ENCODE data around the gene GCHFR. TPM values are rescaled to one million over a fixed set of nuclear protein-coding genes. Genes with fewer than 3 reads are reported as not detected.

GCHFR gene
- total and polyA plus RNA-seq, 2 donors (not counting 3 experiments of a cell fraction or from before 2014, with no cell fraction given): 6.3 to 14.2 TPM

- TF ChIP-seq EZH2 (IDR thresholded peaks at IDR 0.05; ENCODE audit: borderline replicate concordance, low read depth, low read length, severe bottlenecking): no peak
- TF ChIP-seq POLR2A (IDR thresholded peaks at IDR 0.05; ENCODE audit: low read depth, low read length): no peak
- no peak for TF ChIP-seq MAX (IDR thresholded peaks at IDR 0.05; ENCODE audit: insufficient read depth, insufficient read length)
- no peak for TF ChIP-seq JUN (IDR thresholded peaks at IDR 0.05; ENCODE audit: borderline replicate concordance, insufficient read depth, insufficient read length, low read depth)
- no peak for TF ChIP-seq FOS (IDR thresholded peaks at IDR 0.05; ENCODE audit: borderline replicate concordance, insufficient read depth, low read length)
- no peak for TF ChIP-seq MYC (IDR thresholded peaks at IDR 0.05; ENCODE audit: low read depth, low read length)
- no peak for TF ChIP-seq CTCF (IDR thresholded peaks at IDR 0.05; ENCODE audit: extremely low read depth in 1 of 2, insufficient read depth in 1 of 2, low read depth in 1 of 2, low read length in 2 of 2)
- Histone ChIP-seq H3K9me1 (replicated peaks; ENCODE audit: control insufficient read depth, extremely low read depth, insufficient read depth, low read length) (no peaks in the 10 kb centered on the region), H3K36me3 (ENCODE audit: control insufficient read depth in 2 of 2, extremely low read depth in 1 of 2, insufficient read depth in 2 of 2, low read length in 2 of 2) (peaks cover 2 to 22% of the 10 kb centered on the region in 2 experiments), H3K27ac (ENCODE audit: insufficient read depth, low read depth, low read length) (no peak overlapping the region), H3K9me3 (replicated peaks; ENCODE audit: control insufficient read depth, insufficient read depth, low read length) (no peaks in the 10 kb centered on the region), H4K20me1 (replicated peaks; ENCODE audit: control insufficient read depth, extremely low read depth, insufficient read depth, low read length) (no peaks in the 10 kb centered on the region), H3K27me3 (ENCODE audit: control insufficient read depth in 2 of 2, insufficient read depth in 2 of 2, low read length in 2 of 2) (no peaks in the 10 kb centered on the region), H2AFZ (ENCODE audit: low read depth, low read length) (no peak overlapping the region), H3K4me1 (ENCODE audit: control insufficient read depth, extremely low read depth, insufficient read depth, low read length) (peaks cover 14% of the 10 kb centered on the region), H3K4me3 (replicated peaks in 1 of 3; ENCODE audit: insufficient read depth in 1 of 3, low read depth in 1 of 3, low read length in 3 of 3) (no peak overlapping the region), H3K79me2 (ENCODE audit: control insufficient read depth, insufficient read depth, low read length) (peaks cover 12% of the 10 kb centered on the region), H3K4me2 (ENCODE audit: insufficient read depth, low read length) (no peak overlapping the region), H3K9ac (replicated peaks; ENCODE audit: extremely low read depth, insufficient read depth, low read length) (no peak overlapping the region)
- BruUV-seq (replicated peaks): no TSS peak
- CTCF ChIA-PET: interaction anchor here (1.0 kb wide), 1 partner anchor 64 kb away, joined by 3 read pairs; no protein-coding TSS in a partner anchor
- intact Hi-C loops (cut with micrococcal nuclease) (loop anchor here (10.0 kb wide), 1 partner anchor 214 kb away; the partner anchor contains the start of gene KNL1), dilution Hi-C loops (cut with MboI; ENCODE audit: extremely low pct_ligation_motif_present, low sequenced_read_pairs) (no loop called here)
- FAIRE-seq (no peak), DNase-seq (ENCODE audit: low read depth, low spot score) (no peak)
- POLR2A ChIA-PET: interaction anchor here (0.6 kb wide), 1 partner anchor 96 kb away, joined by 6 read pairs; no protein-coding TSS in a partner anchor
Observed at GRCh38 chr15:40808861-40809450, 45.1 kb downstream of the GCHFR start.
